ENCODE results near the gene SNTA1. TPM values are rescaled to one million over a fixed set of nuclear protein-coding genes. Genes with fewer than 3 reads are reported as not detected.

SNTA1 gene
- total and polyA plus RNA-seq, 9 of the 15 experiments (the other 6 are each of a cell fraction or from before 2014, with no cell fraction given), result 1.2 to 40.8 (median 20.3) TPM

GRCh38 chr20:33459599-33459998 lies 16.0 kb upstream of the SNTA1 start (continued):
- TF ChIP-seq BRF2 (IDR thresholded peaks at IDR 0.05; ENCODE audit: borderline replicate concordance, insufficient read depth, insufficient read length) (no peak), SOX6 (IDR thresholded peaks at IDR 0.05) (no peak), ARID1B (IDR thresholded peaks at IDR 0.05) (no peak), KLF16 (IDR thresholded peaks at IDR 0.05) (no peak), ATF4 (CRISPR knock-in tag; IDR thresholded peaks at IDR 0.05) (0 out of 2 replicates have a peak, but pooled peaks have one; percentile 40), ZNF655 (CRISPR knock-in tag; IDR thresholded peaks at IDR 0.05) (no peak), ZNF311 (CRISPR knock-in tag; IDR thresholded peaks at IDR 0.05) (peak; percentile 80), NCOA2 (IDR thresholded peaks at IDR 0.05; ENCODE audit: partially characterized antibody in 2 of 2) (no peak), CBX5 (IDR thresholded peaks at IDR 0.05; ENCODE audit: borderline replicate concordance, low read depth) (no peak), ZNF707 (CRISPR knock-in tag; conservative IDR thresholded peaks at IDR 0.05) (no peak), POLR2AphosphoS5 (IDR thresholded peaks at IDR 0.05; ENCODE audit: control insufficient read depth, insufficient read depth, low read depth, low read length) (no peak), DNMT1 (IDR thresholded peaks at IDR 0.05) (no peak), NFE2L1 (tag; IDR thresholded peaks at IDR 0.05; ENCODE audit: borderline replicate concordance, low read depth) (no peak), PML (IDR thresholded peaks at IDR 0.05; ENCODE audit: low read length) (no peak), FOXA3 (CRISPR knock-in tag; conservative IDR thresholded peaks at IDR 0.05 in 1 of 2, IDR thresholded peaks at IDR 0.05 in 1 of 2) (no peak), ZNF717 (CRISPR knock-in tag; IDR thresholded peaks at IDR 0.05) (no peak), SNIP1 (IDR thresholded peaks at IDR 0.05; ENCODE audit: low read depth) (no peak), SREBF1 (IDR thresholded peaks at IDR 0.05; ENCODE audit: borderline replicate concordance, low read depth, low read length) (no peak), ZNF444 (CRISPR knock-in tag; IDR thresholded peaks at IDR 0.05) (no peak), E2F8 (IDR thresholded peaks at IDR 0.05; ENCODE audit: low read depth, partially characterized antibody) (no peak), HDAC8 (tag; IDR thresholded peaks at IDR 0.05) (peak; percentile 87), PTTG1 (tag; IDR thresholded peaks at IDR 0.05; ENCODE audit: low read depth) (peak; percentile 85), ZNF24 (IDR thresholded peaks at IDR 0.05) (no peak)
- TF ChIP-seq, protein P1, sequence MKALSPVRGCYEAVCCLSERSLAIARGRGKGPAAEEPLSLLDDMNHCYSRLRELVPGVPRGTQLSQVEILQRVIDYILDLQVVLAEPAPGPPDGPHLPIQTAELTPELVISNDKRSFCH (CRISPR knock-in tag; IDR thresholded peaks at IDR 0.05), result no peak
- TF ChIP-seq, protein P1 (tag; IDR thresholded peaks at IDR 0.05), result peak; percentile 98
